ENCODE measurements around the gene MYH10. TPM values are rescaled to one million over a fixed set of nuclear protein-coding genes. Genes with fewer than 3 reads are reported as not detected.

The MYH10 gene
- total RNA-seq, 1 donor from 2014 or later: 270 TPM

GRCh38 chr17:8656693-8657092 lies 26.2 kb upstream of the MYH10 start:
- peaks cover 8% of the 10 kb centered on the region for H3K9me3 Mint-ChIP-seq
- H3K27ac Mint-ChIP-seq (ENCODE audit: unreplicated experiment): no peak overlapping the region
- no peaks in the 10 kb centered on the region for H3K4me1 Mint-ChIP-seq
- TF ChIP-seq, protein P1, sequence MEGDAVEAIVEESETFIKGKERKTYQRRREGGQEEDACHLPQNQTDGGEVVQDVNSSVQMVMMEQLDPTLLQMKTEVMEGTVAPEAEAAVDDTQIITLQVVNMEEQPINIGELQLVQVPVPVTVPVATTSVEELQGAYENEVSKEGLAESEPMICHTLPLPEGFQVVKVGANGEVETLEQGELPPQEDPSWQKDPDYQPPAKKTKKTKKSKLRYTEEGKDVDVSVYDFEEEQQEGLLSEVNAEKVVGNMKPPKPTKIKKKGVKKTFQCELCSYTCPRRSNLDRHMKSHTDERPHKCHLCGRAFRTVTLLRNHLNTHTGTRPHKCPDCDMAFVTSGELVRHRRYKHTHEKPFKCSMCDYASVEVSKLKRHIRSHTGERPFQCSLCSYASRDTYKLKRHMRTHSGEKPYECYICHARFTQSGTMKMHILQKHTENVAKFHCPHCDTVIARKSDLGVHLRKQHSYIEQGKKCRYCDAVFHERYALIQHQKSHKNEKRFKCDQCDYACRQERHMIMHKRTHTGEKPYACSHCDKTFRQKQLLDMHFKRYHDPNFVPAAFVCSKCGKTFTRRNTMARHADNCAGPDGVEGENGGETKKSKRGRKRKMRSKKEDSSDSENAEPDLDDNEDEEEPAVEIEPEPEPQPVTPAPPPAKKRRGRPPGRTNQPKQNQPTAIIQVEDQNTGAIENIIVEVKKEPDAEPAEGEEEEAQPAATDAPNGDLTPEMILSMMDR (conservative IDR thresholded peaks at IDR 0.05): no peak
- no peak for DNase-seq (ENCODE audit: low read depth, low spot score)
- H3K36me3 Mint-ChIP-seq (ENCODE audit: low read depth): peaks cover 2% of the 10 kb centered on the region
- H3K4me3 Mint-ChIP-seq: no peak overlapping the region
- H3K27me3 Mint-ChIP-seq (ENCODE audit: low read depth): no peaks in the 10 kb centered on the region

- Mint-ChIP-seq H3K4me1 (no peaks in the 10 kb centered on the region), H3K27ac (ENCODE audit: unreplicated experiment) (no peak overlapping the region), H3K9me3 (peaks cover 8% of the 10 kb centered on the region), H3K27me3 (ENCODE audit: low read depth) (peaks cover 5% of the 10 kb centered on the region), H3K4me3 (no peak overlapping the region), H3K36me3 (ENCODE audit: low read depth) (peaks cover 2% of the 10 kb centered on the region)
- DNase-seq (ENCODE audit: low read depth, low spot score): no peak
- TF ChIP-seq, protein P1 (conservative IDR thresholded peaks at IDR 0.05): no peak
Measured at GRCh38 chr17:8654822-8655221, 24.3 kb upstream of the MYH10 start.

- no peak overlapping the region for H3K27ac Mint-ChIP-seq (ENCODE audit: unreplicated experiment)
- no peaks in the 10 kb centered on the region for H3K4me1 Mint-ChIP-seq
- H3K9me3 Mint-ChIP-seq: no peaks in the 10 kb centered on the region
- TF ChIP-seq, protein P1 (conservative IDR thresholded peaks at IDR 0.05): no peak
- H3K4me3 Mint-ChIP-seq: no peak overlapping the region
- DNase-seq (ENCODE audit: low read depth, low spot score): no peak
- H3K27me3 Mint-ChIP-seq (ENCODE audit: low read depth): peaks cover 5% of the 10 kb centered on the region
- H3K36me3 Mint-ChIP-seq (ENCODE audit: low read depth): no peaks in the 10 kb centered on the region
Measured at GRCh38 chr17:8651013-8651412, 20.5 kb upstream of the MYH10 start.

- no peaks in the 10 kb centered on the region for H3K4me1 Mint-ChIP-seq
- no peak overlapping the region for H3K27ac Mint-ChIP-seq (ENCODE audit: unreplicated experiment)
- no peak overlapping the region for H3K4me3 Mint-ChIP-seq
- TF ChIP-seq, protein P1 (conservative IDR thresholded peaks at IDR 0.05): no peak
- peaks cover 5% of the 10 kb centered on the region for H3K27me3 Mint-ChIP-seq (ENCODE audit: low read depth)
- no peak for DNase-seq (ENCODE audit: low read depth, low spot score)
- H3K9me3 Mint-ChIP-seq: no peaks in the 10 kb centered on the region
- H3K36me3 Mint-ChIP-seq (ENCODE audit: low read depth): no peaks in the 10 kb centered on the region
Measured at GRCh38 chr17:8650119-8650499, 19.6 kb upstream of the MYH10 start.

GRCh38 chr17:8649157-8650118 lies 18.9 kb upstream of the MYH10 start:
- TF ChIP-seq, protein P1 (conservative IDR thresholded peaks at IDR 0.05): no peak
- Mint-ChIP-seq H3K36me3 (ENCODE audit: low read depth) (no peaks in the 10 kb centered on the region), H3K27ac (ENCODE audit: unreplicated experiment) (no peak overlapping the region), H3K4me1 (no peaks in the 10 kb centered on the region), H3K9me3 (no peaks in the 10 kb centered on the region), H3K4me3 (no peak overlapping the region), H3K27me3 (ENCODE audit: low read depth) (peaks cover 5% of the 10 kb centered on the region)
- no peak for DNase-seq (ENCODE audit: low read depth, low spot score)
